ENCODE measurements around the gene SLC38A7. TPM values are rescaled to one million over a fixed set of nuclear protein-coding genes. Genes with fewer than 3 reads are reported as not detected.

Gene SLC38A7
- total RNA-seq, 1 donor: 27.4 TPM

DNA sequence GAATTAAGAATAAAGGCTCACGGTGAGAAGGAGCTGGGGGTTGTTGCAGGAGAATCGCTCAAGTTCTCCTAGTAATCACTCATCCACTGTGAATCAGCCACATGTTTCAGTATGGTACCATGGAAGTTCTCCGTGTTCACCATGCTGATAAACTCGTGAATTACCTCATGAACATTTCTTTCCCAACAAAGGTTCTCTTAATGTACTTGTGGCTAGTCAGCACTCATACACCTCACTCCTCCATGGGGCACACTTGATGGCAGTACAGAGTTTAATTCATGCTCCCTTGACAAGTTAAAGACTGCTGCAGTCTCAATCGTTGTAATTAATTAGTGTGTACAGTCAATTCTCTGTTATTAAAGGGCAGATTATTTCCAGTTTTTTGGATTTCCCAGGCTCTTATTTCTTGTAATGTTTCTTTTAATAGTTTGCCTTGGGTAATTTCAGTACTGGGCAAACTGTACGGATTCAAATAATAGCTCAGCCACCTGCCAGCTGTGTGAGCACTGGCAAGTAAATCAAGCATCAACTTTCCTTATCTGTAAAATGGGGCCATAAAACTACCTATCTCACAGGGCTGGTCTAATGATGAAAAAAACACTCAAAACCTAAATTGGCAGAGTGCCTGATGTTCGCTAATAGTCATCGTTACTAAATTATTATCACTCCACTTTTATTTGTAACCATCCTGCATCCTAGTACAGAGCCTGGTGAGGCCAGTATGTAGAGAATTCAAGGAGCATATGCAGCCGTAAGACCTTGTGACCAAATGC, 43.4 kb upstream of the SLC38A7 start:
- H3K4me3 ChIP-seq (ENCODE audit: low read depth, low read length): no peak overlapping the region
- TF ChIP-seq, protein P1, sequence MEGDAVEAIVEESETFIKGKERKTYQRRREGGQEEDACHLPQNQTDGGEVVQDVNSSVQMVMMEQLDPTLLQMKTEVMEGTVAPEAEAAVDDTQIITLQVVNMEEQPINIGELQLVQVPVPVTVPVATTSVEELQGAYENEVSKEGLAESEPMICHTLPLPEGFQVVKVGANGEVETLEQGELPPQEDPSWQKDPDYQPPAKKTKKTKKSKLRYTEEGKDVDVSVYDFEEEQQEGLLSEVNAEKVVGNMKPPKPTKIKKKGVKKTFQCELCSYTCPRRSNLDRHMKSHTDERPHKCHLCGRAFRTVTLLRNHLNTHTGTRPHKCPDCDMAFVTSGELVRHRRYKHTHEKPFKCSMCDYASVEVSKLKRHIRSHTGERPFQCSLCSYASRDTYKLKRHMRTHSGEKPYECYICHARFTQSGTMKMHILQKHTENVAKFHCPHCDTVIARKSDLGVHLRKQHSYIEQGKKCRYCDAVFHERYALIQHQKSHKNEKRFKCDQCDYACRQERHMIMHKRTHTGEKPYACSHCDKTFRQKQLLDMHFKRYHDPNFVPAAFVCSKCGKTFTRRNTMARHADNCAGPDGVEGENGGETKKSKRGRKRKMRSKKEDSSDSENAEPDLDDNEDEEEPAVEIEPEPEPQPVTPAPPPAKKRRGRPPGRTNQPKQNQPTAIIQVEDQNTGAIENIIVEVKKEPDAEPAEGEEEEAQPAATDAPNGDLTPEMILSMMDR (IDR thresholded peaks at IDR 0.05; ENCODE audit: insufficient read depth, low read length): no peak
- no peak for DNase-seq (ENCODE audit: low read depth)

DNA sequence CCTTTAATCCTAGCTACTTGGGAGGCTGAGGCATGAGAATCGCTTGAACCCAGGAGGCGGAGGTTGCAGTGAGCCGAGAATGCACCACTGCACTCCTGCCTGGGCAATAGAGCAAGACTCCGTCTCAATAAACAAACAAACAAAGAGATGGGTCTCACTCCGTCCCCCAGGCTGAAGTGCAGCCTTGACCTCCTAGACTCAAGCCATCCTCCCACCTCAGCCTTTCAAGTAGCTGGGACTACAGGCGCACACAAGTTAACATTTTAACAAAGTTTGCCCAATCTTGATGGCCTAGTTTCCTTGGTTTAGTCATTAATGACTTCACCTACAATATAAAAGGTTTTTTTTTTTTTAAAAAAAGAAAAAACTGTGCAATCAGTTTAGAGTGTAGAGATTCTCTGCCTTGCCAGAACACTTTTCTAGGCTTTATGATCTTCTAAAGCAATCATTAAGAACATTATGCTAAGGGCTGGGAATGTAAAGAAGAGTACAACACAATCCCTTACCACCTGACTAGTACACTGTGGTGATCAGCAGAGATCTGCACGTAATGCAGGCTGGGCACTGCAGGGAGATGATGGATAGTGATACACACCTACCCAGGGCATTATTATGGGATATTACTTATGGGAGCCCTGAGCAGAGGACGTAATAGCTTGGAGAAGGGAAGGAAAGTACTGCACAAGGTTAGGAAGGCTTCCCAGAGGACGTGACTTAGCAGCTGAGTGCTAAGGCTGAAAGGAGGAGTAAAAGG, 42.6 kb upstream of the SLC38A7 start:
- TF ChIP-seq, protein P1 (IDR thresholded peaks at IDR 0.05; ENCODE audit: insufficient read depth, low read length): no peak
- no peak overlapping the region for H3K4me3 ChIP-seq (ENCODE audit: low read depth, low read length)
- DNase-seq (ENCODE audit: low read depth): no peak

DNA sequence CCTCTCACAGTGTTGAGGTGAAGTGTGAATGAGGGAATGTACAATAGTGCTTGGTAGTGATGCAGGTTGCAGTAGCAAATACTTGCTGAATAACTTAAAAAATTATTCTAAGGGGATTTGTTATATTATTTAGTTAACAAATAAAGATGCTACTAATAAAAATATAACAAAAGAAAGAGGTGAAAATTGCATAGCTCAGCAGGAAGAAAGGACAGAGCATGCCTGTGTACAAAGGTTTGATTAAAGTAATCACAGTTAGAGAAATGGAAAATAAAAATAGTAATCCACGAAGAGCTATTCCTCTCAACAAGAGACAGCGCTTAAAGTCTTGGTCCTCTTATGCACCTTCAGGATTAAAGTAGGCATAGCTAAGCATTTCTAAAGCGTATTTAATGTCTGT, 38.5 kb upstream of the SLC38A7 start:
- TF ChIP-seq, protein P1 (IDR thresholded peaks at IDR 0.05; ENCODE audit: insufficient read depth, low read length): no peak
- H3K4me3 ChIP-seq (ENCODE audit: low read depth, low read length): no peak overlapping the region
- no peak for DNase-seq (ENCODE audit: low read depth)

DNA sequence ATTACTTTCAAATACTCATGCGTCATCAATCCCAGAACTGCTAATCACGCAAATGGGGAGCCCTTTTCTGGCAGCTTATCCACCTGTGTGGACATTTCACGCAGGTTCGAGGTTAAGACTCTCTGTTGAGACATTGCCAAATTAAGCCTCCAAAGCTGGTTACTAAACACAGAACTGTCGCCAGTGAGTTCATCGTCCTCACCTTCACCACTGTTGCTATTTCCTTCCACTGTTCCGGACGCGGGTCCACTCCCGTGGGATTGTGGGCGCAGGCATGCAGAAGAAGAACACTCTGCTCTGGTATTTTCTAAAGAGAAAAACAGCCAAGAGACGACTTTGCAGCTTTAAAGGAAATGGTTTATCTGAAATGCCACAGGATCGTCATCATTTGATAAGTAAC, 33.4 kb upstream of the SLC38A7 start:
- DNase-seq (ENCODE audit: low read depth): no peak

GRCh38 chr16:58716468-58716867, 31.9 kb upstream of the SLC38A7 start:
- TF ChIP-seq, protein P1 (IDR thresholded peaks at IDR 0.05; ENCODE audit: insufficient read depth, low read length): no peak
- no peak for DNase-seq (ENCODE audit: low read depth)

More for the DNA sequence above, 33.4 kb upstream of the SLC38A7 start:
- H3K4me3 ChIP-seq (ENCODE audit: low read depth, low read length): no peak overlapping the region
- TF ChIP-seq, protein P1 (IDR thresholded peaks at IDR 0.05; ENCODE audit: insufficient read depth, low read length): no peak

DNA sequence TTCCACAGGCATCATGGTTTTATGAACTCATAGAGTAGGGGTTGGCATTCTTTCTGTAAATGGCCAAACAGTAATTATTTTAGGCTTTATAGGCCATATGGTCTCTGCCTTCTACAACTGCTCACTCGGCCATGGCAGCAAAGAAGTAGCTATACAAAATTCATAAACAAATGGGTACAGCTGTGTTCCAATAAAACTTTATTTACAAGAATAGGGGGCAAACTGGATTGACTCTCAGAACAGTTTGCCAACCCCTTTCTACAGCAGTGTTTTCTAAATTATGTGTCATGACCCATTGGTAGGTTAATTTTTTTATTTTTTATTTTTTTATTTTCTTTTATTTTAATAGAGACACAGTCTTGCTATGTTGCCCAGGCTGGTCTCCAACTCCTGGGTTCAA, 29.2 kb upstream of the SLC38A7 start:
- no peak overlapping the region for H3K4me3 ChIP-seq (ENCODE audit: low read depth, low read length)
- TF ChIP-seq, protein P1 (IDR thresholded peaks at IDR 0.05; ENCODE audit: insufficient read depth, low read length): no peak
- DNase-seq (ENCODE audit: low read depth): no peak

More at GRCh38 chr16:58716468-58716867, 31.9 kb upstream of the SLC38A7 start:
- no peak overlapping the region for H3K4me3 ChIP-seq (ENCODE audit: low read depth, low read length)

All from fibroblast of the aortic adventitia (primary cell).